HEK293 (cell line): ENCODE measurements around the gene METTL25B.

Experiments used
- CTCF ChIP-seq: fragments of 450-650 bp; formaldehyde crosslinking; IDR thresholded peaks from 2 replicates; pipeline ENCODE4 v1.5.1; 2016; ENCODE audit warnings: missing biosample characterization, missing genetic modification characterization
- ZBTB20 ChIP-seq: fragments of 450-650 bp; formaldehyde crosslinking; IDR thresholded peaks from 2 replicates; pipeline ENCODE4 v1.5.1; 2016; ENCODE audit warnings: missing biosample characterization, missing genetic modification characterization
- ZNF24 ChIP-seq: fragments of 450-650 bp; formaldehyde crosslinking; IDR thresholded peaks from 2 replicates; pipeline ENCODE4 v1.5.1; 2016; ENCODE audit warnings: missing biosample characterization, missing genetic modification characterization

- TF ChIP-seq CTCF (tag by site-specific recombination) (no peak), ZBTB20 (no peak), ZNF24 (tag by site-specific recombination) (no peak)
Observed at GRCh38 chr1:156745881-156746280, 17.6 kb downstream of the METTL25B start.
